AML-193 (cell line): Measurements from ENCODE around the gene SLCO4A1.
A peak's percentile ranks its signal among the peaks of the same experiment; 100 is the strongest.

Experiments
- DNase-seq, 2 experiments: peaks; one replicate each; lab custom pipeline; 2025; lab: John Stamatoyannopoulos, UW

Gene SLCO4A1, protein sequence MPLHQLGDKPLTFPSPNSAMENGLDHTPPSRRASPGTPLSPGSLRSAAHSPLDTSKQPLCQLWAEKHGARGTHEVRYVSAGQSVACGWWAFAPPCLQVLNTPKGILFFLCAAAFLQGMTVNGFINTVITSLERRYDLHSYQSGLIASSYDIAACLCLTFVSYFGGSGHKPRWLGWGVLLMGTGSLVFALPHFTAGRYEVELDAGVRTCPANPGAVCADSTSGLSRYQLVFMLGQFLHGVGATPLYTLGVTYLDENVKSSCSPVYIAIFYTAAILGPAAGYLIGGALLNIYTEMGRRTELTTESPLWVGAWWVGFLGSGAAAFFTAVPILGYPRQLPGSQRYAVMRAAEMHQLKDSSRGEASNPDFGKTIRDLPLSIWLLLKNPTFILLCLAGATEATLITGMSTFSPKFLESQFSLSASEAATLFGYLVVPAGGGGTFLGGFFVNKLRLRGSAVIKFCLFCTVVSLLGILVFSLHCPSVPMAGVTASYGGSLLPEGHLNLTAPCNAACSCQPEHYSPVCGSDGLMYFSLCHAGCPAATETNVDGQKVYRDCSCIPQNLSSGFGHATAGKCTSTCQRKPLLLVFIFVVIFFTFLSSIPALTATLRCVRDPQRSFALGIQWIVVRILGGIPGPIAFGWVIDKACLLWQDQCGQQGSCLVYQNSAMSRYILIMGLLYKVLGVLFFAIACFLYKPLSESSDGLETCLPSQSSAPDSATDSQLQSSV

DNA sequence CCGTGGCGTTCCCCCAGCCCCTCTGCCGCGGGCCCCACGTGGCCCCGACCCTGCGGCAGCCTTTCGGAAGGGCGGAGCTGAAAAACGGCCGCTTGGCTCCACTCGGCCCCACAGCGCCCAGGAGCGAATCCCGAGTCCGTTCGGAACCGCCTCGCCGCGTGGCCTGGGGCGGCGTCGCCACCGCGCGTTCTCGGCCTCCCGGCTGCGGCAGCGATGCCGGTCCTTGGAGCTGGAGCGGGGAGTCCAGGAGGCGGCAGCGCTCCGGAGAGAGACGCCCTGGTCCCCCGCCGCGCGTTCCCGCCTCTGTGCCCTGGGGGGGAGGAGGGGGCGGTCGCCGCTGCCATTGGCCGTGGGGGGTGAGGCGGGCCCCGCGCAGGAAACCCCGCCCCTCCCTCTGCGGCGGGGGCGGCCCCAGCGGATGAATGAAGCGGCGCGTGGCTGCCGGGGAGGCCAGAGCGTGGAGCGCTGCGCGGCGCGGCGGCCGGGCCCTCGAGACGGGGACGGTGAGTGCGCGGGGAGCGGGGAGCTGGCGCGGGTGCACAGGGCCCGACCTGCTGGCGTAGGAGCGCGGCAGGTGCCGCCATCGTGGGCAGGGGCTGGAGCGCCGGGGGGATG lies at the start of gene SLCO4A1:
SLCO4A1 (plus strand) TSS at position 453 of the 615 bp plus-strand sequence. CDS start 13,952 bp downstream, outside the sequence.
- peak; percentile 69 to 80 for DNase-seq

GRCh38 chr20:62592506-62593177 lies 49.7 kb upstream of the SLCO4A1 start:
- no peak for DNase-seq

GRCh38 chr20:62593616-62594015 lies 48.7 kb upstream of the SLCO4A1 start:
- DNase-seq: no peak

- no peak for DNase-seq
Measured at GRCh38 chr20:62595069-62595468, 47.2 kb upstream of the SLCO4A1 start.

- no peak for DNase-seq
Measured at GRCh38 chr20:62595491-62595890, 46.8 kb upstream of the SLCO4A1 start.

GRCh38 chr20:62596486-62596885 lies 45.8 kb upstream of the SLCO4A1 start:
- DNase-seq: no peak

- no peak for DNase-seq
Measured at GRCh38 chr20:62596921-62597320, 45.4 kb upstream of the SLCO4A1 start.

DNA sequence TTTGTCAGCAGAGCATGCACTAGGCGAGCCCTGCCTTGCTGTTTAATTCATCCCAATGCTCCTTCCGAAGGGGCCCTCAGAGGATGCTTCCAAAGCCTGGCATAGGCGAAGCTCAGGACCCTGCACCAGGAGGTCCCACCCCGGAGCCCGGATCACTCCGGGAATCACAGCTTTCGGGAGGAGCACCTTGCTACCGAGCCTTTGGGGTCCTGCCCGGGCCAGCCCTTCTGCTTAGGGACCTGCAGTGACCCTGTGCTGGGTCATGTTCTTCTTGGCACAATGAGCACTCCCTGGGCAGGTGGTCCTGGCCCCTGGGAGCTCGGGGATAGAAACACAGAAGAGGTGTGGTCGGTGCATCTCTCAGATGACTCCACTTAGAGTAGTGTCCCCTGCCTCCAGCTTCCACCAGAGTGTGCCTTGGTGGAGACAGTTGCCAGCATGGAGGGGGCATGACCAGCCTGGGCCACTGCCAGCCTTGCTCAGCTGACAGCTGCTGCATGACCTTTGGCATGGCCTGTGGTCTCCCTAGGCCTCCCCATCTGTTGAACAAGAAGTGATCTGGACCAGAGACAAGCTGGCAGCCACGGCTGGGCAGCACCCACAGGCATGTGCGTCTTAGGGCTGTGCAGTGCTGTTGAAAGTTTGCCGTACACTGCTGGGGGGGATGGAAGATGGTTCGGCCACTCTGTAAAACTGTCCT lies 44.7 kb upstream of the SLCO4A1 start:
- no peak for DNase-seq

- DNase-seq: no peak
Measured at GRCh38 chr20:62598761-62599194, 43.5 kb upstream of the SLCO4A1 start.

DNA sequence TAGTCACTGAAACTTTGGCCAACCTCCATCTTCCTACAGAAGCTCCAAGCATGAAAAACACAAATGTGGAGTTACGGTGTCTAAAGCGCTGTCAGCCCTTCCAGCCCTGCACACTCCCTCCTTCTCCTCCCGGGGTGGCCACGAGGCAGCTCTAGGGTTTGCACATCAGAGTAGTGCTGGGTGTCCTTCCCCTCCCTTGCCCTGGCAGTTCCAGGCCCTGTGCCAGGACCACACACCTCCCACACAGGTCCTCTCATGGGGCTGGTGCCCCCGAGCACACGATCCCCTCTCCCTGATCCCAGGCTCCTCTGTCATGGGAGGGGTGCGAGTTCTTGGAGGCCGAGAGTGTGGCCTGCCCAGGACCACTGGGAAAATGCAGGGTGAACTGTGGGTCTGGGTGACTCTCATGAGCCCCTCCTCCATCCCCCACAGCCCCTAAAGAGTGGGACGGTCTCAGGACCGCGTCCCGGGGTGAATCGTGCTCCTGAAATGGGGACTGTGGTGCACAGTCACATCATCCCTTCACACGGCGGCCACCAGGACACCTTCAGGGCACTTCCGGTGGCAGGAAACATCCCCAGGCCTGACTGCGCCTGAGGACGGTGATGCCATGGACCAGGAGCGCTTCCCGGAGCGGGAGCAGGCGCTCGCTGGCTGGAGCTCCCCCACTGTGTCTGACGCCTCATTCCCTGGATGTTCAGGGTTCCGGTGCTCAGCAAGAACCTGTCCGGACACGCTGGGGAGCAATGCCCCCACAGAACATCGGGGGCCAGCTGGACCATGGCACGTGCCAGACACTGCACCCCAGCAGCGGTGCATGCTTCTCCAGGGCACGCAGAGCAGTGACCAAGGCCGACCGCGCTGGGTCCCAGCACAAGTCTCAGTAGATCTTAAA lies 42.8 kb upstream of the SLCO4A1 start:
- DNase-seq: no peak

DNA sequence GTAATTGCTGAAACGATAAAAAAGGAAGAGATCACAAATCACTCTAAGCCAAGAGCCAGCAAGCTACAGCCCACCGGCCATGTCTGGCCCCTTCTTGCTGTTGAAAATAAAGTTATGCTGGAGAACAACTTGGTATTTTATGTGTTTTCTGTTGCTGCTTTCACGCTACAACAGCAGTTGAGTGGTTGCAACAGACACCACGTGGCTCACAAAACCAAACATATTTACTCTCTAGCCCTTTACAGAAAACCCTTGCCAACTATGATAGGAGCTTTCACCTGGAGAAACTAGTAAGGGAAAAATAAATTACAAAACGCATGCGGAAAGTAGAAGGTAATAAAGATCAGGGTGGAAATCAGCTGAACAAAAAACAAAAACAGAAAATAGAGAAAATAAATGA lies 41.1 kb upstream of the SLCO4A1 start:
- DNase-seq: no peak

- no peak for DNase-seq
Measured at GRCh38 chr20:62601714-62602113, 40.6 kb upstream of the SLCO4A1 start.

DNA sequence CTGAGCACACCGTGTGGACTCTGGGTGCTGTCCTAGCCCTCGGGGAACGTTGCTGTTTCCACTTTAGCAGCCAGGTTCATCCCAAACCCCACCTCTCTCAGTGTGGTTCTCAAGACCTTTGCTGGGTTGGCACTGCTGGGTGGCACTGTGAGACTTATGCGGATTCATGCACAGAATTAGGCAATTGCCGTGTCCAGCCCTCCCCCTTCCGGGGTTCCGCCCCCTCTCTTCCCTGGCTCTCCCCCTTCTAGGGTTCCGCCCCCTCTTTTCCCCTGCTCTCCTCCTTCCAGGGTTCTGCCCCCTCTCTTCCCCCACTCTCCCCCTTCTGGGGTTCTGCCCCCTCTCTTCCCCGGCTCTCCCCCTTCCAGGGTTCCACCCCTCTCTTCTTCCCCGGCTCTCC lies 39.8 kb upstream of the SLCO4A1 start:
- DNase-seq: peak; percentile 90 to 93

DNA sequence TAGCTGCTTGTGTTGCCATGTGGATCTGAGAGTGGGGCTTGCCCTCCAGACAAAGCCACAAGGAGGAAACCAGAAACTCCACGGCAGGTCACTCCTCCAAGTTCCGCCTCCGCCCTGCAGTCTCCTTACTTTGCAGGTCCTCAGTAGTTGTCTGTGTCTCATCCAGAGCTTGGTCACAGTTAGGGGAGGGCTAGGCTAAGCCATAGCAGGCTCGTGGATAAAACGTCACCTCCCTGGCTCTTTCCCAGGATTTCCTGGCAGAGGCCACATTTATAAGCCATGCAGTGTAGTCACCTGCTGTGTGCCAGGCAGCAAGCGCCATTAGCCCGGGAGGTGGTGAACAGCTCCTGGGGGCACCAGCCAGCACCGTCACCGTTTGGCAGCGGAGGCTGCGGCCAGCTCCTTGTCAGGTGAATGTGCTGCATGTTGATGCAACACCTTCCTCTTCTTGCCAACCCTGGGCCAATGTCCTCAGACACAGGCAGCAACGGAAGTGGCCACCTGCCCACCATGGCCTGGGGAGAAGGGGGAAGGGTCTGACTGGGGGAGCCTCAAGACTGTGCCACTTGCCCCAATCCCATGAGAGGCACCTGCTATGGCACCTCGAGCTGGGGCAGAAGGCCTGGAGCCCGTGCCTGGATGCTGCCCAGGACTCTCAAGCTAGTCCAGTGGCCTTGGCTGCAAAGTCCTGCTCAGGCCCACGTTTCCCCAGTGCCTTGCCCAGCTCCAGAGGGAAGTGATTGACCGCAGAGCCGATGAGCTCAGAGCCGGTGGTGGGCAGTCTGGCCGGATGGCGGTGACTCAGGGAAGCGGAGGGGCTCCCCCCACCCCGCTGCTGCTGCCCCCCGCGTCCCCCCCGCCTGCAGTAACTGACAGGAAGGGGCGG lies 39.0 kb upstream of the SLCO4A1 start:
- DNase-seq: peak; percentile 93 to 96

GRCh38 chr20:62603907-62604785 lies 38.2 kb upstream of the SLCO4A1 start:
- no peak for DNase-seq

DNA sequence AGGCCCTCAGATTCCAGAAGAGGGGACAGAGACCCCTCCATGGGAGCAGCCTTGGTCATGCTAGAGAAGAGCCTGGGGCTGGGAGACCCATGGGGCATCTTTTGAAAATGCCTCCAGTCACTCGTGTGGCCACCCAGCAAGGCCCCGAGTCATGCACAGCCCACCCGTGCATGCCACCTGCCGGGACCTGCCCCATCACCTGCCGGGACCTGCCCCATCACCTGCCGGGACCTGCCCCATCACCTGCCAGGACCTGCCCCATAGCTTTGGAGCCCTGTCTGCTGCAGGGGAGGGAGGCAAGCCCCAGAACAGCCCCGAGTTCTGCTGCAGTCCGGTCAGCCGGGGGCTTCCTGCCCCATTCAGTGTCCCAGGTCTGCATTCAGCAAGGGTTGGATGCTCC lies 37.5 kb upstream of the SLCO4A1 start:
- DNase-seq: no peak

- DNase-seq: peak in 1 of 2 experiments; percentile 11
Measured at GRCh38 chr20:62605236-62605943, 36.9 kb upstream of the SLCO4A1 start.

GRCh38 chr20:62606016-62606415 lies 36.3 kb upstream of the SLCO4A1 start:
- DNase-seq: peak; percentile 32 to 34
